ENCODE results near the gene TACC3.

Gene TACC3

DNA sequence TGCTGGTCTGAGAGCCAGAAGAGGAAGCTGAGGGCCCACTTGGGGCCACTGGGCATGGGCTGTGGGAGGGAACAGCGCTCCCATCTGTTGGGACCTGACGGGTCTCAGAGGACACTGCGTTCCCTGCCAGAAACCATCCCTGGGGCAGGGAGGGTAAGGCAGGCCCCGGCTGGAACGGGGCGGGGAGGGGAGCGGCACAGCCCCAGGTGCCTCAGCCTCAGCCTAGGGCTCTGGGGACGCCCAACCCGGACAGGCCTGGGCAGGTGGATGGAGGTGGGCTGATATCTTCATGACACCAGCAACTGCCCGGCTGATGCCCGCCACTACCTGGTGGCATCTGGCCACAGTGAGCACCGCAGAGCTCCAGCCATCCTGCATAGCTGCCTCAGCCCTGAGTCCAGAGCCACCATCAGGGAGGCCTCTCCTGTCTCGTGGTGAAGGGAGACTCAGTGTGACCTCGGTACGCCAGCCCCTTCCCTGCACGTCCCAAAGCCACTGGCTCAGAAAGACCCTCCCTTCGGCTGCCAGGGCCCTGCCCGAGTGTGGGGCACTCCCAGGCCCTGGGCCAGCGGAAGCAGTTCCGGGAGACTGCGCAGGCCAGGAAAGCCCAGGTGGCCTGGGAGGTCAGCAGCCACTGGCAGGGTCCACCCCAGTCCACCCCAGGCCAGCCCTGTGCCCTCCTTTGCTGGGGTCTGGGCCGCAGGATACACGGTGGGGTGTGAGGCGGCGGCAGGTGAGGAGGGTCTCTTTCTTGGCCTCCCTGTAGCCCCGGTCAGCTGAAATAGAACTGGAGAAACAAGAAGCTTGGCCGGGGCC, 37.2 kb downstream of the TACC3 start:
- DNase-seq = no peak

DNA sequence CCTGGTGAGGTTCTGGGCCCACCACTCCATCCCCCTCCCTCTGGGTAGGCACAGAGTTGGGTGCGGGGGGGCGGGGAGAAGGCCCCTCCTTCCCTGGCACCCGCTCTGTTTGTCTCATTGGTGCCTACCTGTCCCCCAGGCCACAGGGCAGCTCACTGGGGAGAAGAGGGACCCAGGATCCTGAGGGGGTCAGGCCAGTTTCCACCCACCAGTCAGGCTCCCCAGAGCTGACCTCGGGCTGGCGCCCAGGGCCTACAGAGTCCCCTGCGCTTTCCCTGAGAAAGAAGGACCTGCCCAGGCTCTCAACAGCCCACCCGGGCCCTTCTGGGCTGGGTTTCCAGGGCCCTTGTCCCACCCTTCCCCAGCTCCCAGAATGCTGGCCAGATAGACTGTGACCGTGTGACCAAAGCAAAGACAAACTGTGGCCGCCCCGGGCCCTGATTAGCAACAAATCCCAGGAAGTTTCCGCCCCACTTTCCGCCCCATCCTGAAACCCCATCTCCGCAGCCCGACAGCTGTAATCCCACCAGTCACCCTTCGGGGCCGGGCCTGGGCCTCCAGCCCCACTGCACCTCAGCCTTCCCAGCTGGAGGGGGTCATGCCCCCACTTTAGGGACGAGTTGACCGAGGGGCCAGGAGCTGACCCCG, 38.0 kb downstream of the TACC3 start:
- no peak for DNase-seq

DNA sequence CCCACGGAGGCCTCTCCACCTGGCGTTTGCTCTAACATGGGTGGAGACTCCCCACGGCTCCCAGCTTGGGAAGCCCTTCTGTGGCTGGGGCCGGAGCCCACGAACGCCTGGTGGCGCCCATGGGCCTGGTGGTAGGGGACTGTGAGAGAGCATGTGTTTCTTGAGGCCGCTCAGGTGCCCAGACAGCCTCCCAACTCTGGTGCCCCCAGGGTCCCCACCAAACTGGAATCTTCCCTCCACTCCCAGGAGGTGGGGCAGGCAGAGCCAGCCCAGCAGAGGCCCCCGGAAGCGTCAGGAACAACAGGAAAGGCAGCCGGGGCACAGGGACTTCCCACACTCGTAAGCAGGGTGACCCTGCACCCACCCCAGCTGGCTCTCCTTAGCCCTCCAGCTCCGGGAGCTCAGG, 38.5 kb downstream of the TACC3 start:
- DNase-seq = no peak

DNA sequence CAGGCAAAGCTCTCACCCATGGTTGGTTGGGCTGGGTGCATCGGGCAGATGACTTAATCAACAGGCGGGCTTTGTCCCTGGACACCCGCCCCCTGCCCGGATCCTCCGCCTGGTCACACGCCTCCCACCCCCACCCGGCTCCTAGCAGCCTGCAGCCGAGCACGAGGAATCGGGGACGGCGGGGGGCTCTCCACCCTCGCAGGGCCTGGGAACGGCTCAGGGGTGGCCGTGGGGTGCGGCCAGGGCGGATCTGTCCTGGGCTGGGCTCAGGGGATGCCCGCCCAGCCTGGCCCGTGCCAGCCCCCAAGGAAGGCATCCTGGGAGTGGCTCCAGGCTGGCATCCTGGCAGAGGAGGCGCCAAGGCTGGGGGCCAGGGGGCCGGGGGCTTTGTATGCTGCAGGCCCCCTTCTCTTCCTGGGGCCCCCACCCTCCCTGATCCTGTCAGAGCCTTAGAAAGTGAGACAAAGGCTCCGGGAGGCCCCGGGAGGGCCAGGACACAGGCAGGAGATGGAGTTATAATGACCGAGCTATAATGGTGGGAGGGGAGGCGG, 39.3 kb downstream of the TACC3 start:
- DNase-seq = peak in 11 of 51 donors; percentile 14 to 66 (median 28)

DNA sequence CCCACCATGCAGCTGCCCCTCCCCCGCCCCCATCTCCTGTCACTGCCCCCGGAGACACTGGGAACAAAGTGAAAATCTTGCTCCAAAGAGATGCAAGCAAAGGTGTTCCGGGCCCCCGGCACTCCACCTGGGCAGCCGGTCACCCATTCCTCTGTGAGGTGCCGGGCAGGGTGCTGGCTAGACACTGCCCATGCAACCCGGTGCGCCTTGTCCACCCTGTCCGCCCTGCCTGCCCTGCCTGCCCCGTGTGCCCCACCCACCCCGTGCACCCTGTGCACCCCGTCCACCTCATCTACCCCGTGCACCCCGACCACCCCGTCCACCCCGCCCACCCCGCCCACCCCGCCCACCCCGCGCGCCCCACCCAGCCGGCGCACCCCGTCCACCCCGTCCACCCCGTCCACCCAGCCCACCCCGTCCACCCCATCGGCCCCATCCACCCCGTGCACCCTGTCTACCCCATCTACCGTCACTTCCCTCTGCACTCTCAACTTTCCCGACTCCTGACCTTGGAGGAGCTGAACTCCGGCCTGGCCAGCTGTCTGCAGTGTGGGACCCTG, 39.9 kb downstream of the TACC3 start:
- no peak for DNase-seq

- DNase-seq = no peak
Measured at GRCh38 chr4:1762264-1763010, 41.1 kb downstream of the TACC3 start.

GRCh38 chr4:1763070-1763549, 41.8 kb downstream of the TACC3 start:
- no peak for DNase-seq

GRCh38 chr4:1763550-1764080, 42.3 kb downstream of the TACC3 start:
- peak in 27 of 51 donors; percentile 22 to 65 (median 49) for DNase-seq

DNA sequence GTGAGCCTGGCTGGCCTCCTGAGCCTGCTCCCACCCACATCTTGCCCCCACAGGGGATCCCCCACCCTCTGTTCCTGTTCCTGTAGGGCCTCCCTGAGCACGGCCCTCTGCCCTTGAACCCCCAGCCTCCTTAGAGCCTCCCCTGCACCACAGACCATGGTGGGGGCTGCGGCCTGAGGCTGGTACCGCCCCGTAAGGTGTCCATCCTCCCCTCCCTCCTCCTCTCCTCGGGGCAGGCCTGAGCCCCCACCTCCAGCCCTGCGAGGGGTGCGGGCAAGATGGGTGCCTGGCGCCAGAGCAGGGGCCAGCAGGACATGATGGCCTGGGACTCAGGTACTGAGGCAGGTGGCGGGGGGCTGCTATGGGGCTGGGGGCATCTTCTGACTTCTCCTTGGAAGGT, 43.3 kb downstream of the TACC3 start:
- DNase-seq = no peak

DNA sequence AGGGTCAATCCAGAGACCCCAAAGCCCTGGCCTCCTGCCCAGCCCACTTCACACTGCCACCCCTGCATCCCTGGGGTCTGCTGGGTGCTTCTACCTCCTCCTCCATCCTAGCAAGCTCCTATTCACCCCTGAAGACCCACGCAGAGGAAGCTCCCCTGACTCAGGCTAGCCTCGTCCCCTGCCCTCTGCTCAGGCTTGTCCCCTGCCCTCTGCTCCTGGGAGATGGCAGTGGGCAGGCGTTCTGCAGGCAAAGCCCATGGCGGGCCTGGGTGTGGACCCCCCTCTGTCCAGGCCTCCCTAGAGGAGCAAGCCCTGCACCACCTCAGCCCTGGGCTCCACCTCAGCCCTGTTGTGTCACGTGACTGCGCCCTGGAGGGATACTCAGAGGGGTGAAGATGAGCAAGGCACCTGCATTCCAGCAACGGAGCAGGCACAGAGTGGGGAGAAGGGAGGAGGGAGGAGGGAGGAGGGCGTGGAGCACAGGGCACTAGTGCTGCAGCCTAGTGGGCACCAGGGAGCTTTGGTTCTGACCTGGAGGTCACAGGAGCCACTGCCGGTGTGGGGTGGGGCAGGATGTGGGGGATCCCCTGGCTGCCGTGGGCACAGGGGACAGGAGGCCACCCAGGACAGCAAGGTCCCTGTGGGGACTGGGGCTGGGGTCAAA, 44.2 kb downstream of the TACC3 start:
- DNase-seq = no peak

DNA sequence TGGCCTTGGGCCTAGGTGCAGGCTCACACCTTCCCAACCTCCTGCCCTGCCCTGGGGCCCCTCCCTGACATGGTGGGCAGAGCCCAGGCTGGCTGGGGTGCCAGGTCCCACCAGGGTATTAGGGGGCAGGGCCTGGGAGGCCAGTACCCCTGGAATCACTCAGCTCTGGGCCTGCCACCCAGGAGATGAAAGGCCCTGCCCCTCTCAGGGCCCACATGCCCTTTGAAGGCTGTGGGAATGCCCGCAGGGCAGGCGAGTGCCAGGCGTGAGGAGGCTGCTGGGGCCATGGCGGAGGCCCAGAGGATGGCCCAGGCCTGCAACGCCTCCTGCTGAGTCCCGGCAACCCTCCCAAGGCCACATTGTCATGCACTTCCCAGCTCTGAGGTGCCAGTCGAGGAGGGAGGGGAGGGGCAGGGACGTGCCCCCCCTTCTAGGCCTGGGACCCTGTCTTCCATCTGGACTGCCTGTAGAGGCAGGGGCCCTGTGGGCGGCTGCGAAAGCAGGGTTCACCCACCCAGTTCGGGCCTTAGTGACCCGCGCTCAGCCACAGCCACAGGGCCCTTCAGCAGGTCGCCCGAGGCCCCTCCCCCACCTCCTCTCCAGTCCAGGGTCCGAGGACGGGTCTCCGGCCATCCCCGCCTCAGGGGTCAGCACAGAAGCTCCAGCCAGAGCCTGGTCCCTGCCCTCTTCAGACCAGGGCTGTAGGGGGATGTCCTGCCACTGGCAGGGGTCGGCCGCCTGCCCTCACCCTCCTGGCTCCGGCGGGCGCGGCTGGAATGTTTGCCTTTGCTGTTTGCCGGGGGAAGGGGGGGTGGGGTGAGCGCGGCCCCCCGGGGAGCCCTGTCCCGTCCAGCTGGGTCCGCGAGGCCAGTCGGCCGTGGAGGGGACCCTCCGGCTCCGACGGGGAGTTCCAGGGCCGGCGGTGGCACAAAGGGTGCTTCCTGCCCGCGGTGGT, 45.1 kb downstream of the TACC3 start:
- DNase-seq = peak in 9 of 51 donors; percentile 15 to 38 (median 25)

GRCh38 chr4:1767061-1767769, 45.9 kb downstream of the TACC3 start:
- DNase-seq = peak in 18 of 51 donors; percentile 26 to 56 (median 44)

DNA sequence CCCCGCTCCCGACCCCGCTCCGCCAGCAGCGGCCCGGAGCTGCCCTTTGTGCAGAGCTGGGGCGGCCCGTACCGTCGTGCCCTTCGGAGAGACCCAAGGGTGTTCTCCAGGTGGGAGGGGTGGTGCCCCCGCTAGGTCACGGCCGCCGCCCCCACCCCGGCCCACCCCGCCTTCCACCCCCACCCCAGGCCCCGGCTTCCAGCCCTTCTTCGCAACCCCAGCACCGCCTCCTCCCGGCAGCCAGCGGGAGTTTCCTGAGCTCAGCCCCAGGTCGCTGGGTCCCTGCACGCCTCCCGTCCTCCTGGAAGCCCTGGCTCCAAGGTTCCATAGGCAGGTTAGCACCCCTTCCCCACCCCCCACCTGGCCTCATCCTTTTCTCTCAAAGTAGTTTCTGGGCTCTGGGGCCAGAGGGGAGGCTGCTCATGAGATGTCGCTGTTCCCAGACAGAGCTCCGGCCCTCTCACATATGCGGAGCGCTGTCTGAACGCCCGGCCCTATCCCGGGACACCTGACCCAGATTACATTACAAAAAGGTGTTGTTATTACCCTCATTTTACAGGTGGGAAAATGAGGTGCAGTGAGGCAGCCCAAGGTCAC, 46.5 kb downstream of the TACC3 start:
- DNase-seq = peak in 1 of 51 donors; percentile 20

DNA sequence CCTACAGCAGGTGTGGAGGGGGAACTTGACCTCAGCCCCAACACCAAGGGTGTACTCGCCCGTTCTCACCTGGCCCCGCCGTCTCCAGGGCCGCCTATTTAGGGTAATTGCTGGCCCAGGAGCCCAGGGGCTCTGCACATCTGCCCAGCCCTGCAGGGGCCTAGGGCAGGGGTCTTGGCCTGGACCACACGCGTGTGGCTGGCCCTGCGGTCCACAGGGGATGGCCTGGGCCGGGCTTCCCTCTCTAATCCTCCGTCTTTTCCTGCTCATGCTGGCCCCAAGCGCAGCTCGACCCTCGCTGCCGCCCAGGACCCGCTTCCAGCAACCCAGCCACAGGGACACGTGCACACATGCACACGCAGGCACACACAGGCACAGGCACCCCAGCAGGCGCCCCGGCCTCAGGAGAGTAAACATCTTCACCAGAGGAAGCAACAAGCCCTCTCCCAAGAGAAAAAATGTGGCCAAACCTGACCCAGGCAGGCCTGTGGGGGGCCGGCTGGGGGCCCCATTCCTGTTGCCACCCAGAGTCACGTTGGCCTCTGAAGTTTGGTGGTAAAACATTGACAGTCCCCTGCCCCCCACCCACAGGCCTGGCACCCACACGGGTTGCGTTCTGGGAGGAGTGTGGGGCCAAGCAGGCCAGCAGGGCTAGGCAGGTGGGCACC, 47.2 kb downstream of the TACC3 start:
- no peak for DNase-seq

GRCh38 chr4:1769692-1770091, 48.4 kb downstream of the TACC3 start:
- DNase-seq = no peak

GRCh38 chr4:1770245-1770644, 48.9 kb downstream of the TACC3 start:
- DNase-seq = peak in 20 of 51 donors; percentile 32 to 75 (median 58)

DNA sequence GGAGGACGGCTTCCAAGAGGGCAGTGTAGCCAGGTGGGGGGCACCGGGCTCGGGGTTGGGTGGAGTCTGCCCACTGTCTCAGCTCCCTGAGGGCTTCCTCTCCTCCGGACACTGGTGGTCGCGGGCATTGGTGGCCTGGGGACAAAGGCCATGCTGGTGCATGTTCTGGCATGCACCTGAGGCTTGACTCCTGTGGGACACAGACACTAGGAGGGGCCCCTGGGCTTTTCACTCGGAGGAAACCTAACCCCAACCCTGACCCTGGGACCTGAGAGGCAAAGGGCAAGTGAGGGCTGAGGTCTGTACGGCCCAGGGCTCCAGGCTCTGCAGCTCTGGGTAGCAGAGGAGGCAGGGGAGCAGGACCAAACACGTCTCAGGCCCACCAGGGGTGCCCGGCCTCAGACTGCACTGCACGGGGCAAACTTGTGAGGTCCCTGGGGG, 49.5 kb downstream of the TACC3 start:
- DNase-seq = no peak

Measured in hypothalamus (tissue), 51 donors.